Activated CD4-positive, alpha-beta T cell treated with anti-CD3 and anti-CD28 coated beads, Interleukin-2, Interleukin-4, amounts not matched to agents 100 ng/mL and 50 ng/mL, durations not matched to agents 16 hours and 8 hours (primary cell): Measurements from ENCODE around the gene BMAL2.

ENCODE experiments used
- DNase-seq: peaks from one replicate; pipeline ENCODE4 v3.0.0-alpha.2; 2020; ENCODE audit warnings: low spot score

BMAL2 gene

GRCh38 chr12:27359578-27360340 lies 27.1 kb downstream of the BMAL2 start:
- DNase-seq = no peak

- DNase-seq = no peak
Observed at GRCh38 chr12:27361372-27361771, 28.7 kb downstream of the BMAL2 start.

- DNase-seq = no peak
Observed at GRCh38 chr12:27366621-27367020, 34.0 kb downstream of the BMAL2 start.

GRCh38 chr12:27367078-27367477 lies 34.4 kb downstream of the BMAL2 start:
- DNase-seq = no peak

GRCh38 chr12:27382171-27382795 lies 49.6 kb downstream of the BMAL2 start:
- DNase-seq = no peak
